Epidermal melanocyte (primary cell): ENCODE measurements around the gene MELK.

Experiments
- DNase-seq: peaks from one replicate; pipeline ENCODE4 v3.0.0; 2011; ENCODE audit warnings: low spot score; ENCODE audit not compliant: insufficient read length

Gene MELK

DNA sequence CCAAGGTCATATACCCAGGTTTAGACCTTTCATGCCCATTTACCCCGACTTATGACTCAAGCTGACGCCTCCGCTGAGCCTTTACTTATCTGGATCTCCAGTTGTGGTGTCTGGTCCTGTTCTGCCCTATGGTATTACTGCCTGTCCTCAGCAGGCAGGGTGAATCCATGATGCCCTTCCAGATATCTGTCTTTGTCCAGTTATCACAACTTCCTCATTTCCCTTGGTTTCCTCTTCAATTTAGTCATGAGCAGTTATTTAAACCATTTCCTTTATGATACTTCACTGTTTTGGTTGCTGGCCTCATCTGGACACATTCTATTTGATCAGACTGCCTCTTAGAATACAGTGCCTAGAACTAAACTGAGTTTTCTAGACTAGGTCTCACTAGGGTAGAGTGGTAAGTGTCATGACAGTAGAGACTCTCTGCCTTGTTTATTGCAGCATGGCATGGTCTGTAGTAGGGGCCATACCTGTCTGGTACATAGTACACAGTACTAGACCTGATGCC is 93.3 kb downstream of the MELK start:
- DNase-seq = no peak

DNA sequence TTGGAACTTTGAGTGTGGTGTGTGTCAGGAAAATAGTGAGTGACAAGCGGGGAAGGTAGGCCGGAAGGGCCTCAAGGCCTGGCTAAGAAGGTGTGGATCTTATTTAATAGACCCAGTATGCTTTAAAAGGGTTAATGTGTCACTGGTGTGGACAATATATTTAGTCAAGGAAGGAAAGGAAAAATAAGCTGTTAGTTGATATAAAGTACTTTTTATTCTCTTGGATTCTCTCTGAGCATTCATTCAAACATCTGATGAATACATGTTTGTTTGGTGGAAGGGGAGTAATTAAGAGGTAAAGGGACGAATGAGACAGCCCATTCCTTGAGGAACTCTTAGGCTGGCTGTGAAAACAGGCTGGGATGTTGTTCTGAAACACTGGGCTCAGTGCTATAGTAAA is 98.9 kb downstream of the MELK start:
- DNase-seq = no peak

DNA sequence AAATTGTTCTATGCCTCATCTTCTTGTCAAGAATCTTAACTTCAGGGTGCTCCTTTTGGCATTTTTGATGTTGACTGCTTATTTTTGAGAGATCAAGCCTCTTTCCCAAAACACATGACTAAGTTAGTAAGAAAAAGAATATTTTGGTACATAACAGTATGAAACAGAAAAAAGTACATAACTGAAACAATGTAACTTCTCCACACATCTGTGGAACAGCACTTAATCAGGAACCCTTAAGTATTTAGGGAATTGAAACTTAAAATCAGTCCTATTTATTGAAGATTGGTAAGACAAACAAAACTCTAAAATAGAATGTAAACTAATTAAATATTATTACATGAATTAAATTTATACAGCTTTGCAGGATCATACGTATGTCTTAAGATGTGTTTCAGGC is 103.4 kb downstream of the MELK start:
- DNase-seq = no peak

DNA sequence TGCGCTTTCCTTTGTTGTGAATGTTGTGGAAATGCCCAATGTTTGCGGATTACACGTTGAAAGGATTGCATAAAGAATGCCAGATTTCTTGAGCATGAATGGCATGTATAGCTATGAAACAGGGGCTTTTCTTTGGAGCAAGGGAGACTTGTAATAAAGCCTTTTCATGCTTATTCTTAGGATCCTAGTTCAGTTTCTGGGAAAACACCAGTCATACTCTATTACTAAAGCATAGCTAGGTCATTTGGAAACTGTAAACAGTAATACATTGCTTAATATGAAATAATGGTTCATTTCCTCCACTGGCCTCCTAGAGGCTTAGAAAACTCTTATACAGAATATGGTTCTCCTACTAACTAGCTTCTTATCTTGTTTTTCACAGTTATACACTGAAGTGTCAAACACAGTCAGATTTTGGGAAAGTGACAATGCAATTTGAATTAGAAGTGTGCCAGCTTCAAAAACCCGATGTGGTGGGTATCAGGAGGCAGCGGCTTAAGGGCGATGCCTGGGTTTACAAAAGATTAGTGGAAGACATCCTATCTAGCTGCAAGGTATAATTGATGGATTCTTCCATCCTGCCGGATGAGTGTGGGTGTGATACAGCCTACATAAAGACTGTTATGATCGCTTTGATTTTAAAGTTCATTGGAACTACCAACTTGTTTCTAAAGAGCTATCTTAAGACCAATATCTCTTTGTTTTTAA is 104.2 kb downstream of the MELK start:
- no peak for DNase-seq

DNA sequence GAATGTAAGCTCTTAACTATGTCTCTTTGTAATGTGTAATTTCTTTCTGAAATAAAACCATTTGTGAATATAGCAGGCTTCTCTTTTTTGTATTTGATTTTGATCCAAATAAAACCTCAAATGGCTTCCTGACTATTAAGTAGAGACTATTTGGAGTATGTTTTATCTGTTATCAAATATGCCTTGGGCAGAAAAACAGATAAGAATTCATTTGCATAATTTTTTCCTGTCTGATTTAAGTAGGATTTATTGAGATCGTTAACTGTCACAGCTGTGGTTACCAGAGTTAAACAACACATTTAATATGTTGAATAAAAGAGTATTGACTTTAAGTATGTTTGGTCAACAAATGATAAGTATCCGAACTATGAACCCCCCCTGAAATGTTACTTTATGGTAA is 104.9 kb downstream of the MELK start:
- DNase-seq = no peak

DNA sequence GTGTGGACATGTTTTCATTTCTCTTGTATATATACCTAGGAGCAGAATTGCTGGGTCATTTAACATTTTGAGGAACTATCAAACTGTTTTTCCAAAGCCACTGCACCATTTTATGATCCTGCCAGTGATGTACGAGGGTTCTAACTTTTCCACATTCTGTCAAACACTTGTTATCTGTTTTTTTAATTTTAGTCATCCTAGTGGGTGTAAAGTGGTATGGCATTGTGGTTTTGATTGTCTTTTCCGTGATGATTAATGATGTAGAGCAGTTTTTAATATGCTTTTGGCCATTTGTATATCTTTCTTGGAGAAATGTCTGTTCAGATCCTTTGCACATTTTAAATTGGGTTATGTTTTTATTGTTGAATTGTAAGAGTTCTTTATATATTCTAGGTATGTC is 107.0 kb downstream of the MELK start:
- no peak for DNase-seq

DNA sequence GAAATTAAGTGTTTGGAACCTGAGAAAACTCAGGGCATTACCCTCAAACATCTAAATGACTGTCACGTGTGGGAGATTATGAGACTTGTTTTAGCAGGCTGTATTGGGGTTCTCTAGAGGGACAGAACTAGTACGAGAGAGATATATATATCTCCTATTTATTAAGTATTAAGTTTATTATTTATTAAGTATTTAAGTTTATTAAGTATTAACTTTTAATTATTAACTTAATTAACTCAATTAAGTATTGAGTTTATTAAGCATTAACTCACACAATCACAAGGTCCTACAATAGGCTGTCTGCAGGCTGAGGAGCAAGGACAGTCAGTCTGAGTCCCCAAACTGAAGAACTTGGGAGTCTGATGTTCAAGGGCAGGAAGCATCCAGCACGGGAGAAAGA is 113.8 kb downstream of the MELK start:
- no peak for DNase-seq

DNA sequence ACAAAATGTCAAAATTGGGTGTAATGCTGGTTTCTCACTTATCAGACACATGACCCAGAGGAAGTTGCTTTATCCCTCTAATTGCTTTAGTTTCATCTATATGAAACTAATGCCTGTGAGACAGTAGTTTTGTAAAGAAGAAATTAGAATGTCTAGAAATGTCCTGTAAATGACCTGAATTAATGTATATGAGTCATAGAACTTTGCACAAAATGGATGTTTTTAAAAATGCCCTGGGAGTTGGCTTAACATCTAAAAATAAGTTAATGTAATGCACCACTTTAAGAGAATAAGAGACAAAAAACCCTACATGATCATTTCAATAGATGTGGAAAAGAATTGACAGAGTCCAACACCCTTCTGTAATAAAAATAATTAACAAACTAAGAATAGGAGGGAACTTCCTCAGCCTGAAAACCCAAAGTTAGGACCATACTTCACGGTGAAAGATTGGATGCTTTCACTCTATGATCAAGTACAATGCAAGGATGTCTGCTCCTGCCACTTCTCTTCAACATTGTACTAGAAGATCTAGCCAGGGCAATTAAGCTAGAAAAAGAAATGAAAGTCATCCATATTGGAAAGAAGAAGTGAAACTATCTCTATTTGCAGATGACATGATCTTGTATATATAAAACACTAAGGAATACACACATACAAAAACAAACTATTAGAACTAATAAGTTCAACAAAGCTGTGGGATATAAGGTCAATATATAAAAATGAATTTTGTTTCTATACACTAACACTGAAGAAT is 117.9 kb downstream of the MELK start:
- DNase-seq = no peak

DNA sequence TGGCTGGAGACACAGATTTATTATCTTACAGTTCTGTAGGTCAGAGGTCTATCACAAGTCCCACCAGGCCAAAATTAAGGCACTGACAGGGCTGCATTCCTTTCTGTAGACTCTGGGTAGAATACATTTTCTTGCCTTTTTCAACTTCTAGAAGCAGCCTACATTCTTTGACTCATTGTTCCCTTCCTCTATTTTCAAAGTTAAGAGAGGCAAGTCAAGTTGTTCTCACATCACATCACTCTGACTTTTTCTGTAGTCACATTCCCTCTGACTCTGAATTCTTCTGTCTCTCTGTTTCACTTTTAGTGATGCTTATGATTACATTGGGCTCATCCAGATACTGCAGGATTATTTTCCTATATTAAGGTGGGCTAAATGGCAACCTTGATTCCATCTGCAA is 119.0 kb downstream of the MELK start:
- DNase-seq = no peak

DNA sequence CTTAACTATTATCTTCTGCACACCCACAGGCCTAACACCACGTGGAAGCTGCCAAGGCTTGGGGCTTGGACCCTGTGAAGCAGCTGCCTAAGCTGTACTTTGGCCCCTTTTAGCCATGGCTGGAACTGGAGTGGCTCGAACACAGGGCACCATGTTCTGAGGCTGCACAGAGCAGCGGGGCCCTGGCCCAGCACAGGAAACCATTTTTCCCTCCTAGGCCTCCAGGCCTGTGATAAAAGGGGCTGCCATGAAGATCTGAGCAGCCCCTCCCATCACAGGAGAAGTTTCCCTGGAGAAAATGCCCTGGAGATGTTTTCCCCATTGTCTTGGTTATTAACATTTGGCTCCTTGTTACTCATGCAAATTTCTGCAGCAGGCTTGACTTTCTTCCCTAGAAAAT is 126.3 kb downstream of the MELK start:
- no peak for DNase-seq

DNA sequence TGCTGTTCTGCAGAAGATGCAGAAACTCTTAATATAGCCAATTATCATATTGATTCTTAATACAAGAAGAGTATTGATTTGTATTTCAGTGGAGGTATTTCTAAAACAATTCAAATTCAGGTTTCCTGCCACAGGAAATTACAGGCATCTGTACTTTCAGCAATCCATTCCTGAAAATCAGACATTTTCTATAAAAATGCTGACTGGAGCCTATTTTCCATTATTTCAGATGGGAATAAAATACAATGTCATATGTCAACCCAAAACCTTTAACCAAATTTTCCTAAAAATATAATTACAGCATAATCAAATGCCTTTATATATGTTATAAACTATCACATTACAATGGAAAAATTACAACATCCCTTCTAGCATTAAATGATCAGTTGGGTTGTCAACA is 131.5 kb downstream of the MELK start:
- no peak for DNase-seq

DNA sequence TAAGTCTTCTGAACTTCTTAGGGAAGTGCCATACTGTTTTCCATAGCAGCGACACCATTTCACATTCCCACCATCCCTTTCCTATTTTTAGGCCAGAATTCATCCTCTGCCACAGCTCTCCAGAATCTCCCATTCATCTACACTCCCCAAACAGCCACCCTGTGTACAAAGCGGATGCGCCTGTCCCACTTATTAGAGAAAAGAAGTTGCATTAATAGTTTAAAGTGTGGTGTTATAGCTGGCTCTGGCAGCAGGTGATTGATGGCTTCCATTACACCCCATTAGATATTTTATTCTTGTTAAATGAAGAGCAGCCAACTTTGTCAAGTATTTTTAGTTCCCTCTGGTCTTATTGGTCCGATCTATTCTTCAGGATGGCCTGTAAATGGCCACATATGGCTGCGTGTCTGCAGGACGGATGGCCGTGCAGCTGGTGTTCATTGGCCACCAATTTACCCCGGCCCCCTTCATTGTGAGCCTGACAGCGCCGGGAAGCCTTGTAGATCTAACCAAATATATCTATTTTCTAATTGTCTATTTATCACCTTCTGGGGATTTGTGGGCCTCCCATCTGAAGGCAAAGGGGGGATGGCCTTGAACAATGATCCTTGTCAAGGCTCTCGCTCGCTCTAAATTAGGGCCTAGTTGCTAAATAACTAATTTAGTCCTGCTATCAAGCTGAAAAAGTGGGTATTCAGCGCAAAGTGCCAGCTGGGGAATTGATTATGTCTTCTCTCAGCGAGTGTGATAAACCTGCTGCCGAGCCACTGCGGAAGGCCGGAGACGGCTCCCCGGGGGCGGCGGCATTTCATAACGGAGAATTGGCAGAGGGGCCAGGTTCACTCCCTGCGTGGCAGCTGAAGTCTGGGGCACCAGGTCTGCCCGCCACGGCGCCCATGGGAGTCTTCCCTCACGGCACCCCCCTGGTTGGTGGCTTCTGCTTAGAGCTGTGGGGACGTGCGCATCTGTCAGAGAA is 141.1 kb downstream of the MELK start:
- DNase-seq = no peak

DNA sequence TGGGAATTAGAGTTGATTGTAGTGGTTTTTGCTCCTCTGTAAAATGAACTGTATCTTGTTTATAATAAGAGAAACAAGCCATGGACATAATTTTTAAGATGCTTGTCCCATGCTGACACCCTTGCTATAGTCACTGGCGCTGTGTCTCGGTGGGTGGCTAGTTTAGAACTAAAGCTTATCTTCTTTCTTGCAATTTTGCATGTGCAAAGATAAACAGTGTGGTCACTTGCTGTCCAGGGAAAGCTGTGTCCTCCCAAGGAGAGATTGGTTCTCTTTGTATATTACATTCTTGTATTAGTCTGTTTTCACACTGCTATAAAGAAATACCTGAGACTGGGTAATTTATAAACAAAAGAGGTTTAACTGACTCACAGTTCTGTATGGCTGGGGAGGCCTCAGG is 143.8 kb downstream of the MELK start:
- DNase-seq = no peak

DNA sequence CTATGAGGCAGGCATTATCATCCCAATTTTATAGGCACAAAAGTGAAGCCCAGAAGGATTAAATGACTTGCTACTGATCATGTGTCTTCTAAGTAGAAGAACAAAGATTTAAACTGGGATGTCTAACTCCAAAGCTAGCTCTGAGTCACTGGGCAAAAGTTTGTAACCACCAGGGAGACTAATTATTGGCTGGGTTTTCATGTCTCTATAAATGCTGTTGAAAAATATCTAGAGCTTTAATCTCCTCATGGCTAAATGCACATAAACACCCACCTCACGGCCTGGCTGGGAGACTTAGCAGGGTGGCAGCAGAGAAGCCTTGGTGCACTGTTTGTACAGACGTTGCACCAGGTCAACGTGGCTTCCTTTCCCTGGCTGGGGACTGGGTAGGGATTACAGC is 144.6 kb downstream of the MELK start:
- no peak for DNase-seq

DNA sequence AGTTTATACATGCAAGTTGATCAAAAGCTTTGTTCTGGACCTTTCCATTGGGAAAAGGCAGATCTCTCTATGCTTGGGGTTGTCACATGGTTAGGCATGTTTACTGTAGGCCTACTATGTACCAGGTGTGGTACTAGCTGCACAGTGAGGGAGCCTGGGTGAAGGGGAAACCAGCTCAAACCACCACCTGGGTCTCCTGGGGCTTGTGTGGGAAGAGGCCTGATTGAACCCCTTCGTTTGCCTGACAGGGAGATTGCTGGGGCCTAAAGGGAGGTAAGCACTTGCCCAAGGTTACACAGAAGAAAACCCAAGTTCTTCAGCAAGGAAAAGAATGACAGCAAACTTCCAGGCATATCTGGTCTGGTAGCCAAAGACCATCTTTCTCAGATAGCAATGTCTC is 145.9 kb downstream of the MELK start:
- DNase-seq = no peak

DNA sequence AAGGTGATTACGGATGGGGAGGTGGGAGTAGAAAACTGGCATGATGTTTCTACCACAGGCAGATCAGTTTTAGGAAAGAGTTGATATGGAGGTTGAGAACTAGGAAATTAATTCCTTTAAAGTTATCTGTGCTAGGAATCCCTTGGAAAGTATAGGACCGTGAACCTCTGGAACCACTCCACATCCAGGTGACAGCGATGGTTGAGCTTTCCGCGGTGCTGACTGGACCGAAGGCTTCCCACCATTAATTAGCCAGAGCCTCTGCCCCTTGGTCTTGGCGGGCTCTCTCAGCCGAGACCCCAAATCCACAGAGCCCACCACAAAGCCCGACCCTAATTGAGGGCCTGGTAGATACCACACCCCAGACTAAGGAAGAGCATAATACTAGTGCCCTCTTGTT is 147.3 kb downstream of the MELK start:
- DNase-seq = no peak

DNA sequence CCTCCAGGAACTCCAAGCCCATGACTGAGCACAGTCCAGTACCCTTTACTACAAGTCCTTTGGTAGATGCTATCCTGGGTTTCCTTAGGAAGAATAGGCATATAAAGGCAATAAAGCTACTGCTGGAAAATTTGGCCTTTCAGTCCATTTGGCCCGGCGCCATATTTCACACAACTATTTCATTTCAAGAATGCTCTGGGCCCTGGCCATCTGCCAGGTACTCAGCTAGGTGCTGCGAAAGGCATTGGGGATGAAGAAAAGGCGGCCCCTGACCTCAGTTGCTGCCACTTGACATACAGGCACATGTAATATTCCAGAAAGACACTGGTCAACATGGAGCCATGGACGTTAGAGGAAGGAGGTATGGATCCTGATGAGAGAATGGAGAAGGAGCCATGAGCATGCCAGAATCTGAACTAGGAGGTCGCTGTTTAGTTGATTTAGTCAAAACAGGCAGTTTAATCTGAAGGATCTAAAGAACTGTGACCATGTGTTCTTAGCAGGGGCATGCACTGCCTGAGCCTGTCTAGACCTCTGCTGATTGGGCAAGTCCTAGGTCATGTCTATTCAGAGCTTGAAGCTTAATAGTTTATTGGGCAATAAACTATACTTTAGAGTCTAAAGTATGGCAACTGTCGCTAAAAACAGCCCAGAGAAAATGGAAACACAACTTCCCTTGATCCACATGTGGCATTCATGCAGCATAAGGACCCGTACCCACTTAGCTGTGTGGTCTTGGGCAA is 149.3 kb downstream of the MELK start:
- no peak for DNase-seq

DNA sequence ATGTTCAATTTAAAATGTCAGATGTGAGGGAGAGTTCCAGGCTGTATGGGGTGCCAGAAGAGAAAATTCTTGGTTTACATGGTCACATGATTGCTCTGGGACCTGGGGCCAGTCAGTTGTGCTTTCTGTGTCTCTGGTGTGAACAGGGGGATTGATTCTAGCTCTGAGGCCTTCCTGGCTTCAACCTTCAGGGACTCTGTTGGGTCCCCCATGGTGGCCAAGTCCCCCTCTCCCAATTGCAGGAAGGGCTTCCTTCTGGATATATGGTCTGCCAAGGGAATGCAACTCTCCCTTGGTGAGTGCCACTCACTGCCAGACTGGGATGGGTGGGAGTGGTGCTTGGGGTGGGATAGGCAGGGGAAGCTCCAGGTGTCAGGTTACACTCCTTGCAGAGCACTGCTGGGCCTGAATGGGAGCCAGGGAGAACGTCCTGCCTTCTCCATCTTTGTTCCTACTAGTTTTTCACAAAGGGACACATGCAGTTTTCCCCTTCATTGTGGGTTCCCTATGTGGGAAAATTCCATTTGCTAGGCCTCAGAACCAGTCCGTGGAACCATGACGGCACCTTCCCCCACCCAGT is 153.2 kb downstream of the MELK start:
- DNase-seq = no peak
